Stimulated activated memory B cell treated with anti-CD40 and anti-IgM and Interleukin-4, amounts not matched to agents 10 μg/mL and 1 μg/mL and 100 μg/mL, for 72 hours (primary cell): Measurements from ENCODE around the gene PCTP.

ENCODE experiments used
- ATAC-seq: fragments of 150-1000 bp; cut with Tn5 transposase; 2 replicates; pipeline ENCODE4 v1.10.0; 2021
- H3K27ac Mint-ChIP-seq: one replicate; pipeline ENCODE4 v1.8.0; 2022; ENCODE audit warnings: mild to moderate bottlenecking, mixed read lengths
- H3K27me3 Mint-ChIP-seq: one replicate; pipeline ENCODE4 v1.8.0; 2022; ENCODE audit warnings: mixed read lengths
- H3K36me3 Mint-ChIP-seq: one replicate; pipeline ENCODE4 v1.8.0; 2022; ENCODE audit warnings: mixed read lengths
- H3K4me1 Mint-ChIP-seq: one replicate; pipeline ENCODE4 v1.8.0; 2022; ENCODE audit warnings: mixed read lengths
- H3K4me3 Mint-ChIP-seq: one replicate; pipeline ENCODE4 v1.8.0; 2022; ENCODE audit warnings: mild to moderate bottlenecking, moderate library complexity, mixed read lengths
- H3K9me3 Mint-ChIP-seq: one replicate; pipeline ENCODE4 v1.8.0; 2022; ENCODE audit warnings: mixed read lengths

Gene PCTP

DNA sequence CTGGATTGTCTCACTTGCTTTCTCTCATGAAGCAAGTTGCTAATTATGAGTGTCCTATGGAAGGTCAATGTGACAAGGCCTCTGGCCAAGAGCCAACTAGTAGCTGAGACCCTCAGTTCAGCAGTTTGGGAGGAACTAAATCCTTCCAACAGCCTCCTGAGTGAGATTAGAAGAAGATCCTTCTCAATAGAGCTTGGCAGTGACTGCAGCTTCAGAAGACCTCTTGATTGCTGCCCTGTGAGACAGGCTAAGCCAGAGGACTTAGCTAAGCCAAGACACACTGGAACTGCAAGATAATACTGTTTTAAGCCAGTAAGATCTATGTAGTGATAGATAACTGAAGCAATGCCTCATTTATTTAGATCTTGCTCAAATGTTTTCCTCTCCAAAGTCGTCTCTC is 34.3 kb downstream of the PCTP start:
- ATAC-seq = no peak
- Mint-ChIP-seq H3K27me3 (no peaks in the 10 kb centered on the region), H3K27ac (no peak overlapping the region), H3K4me1 (no peaks in the 10 kb centered on the region), H3K36me3 (no peaks in the 10 kb centered on the region), H3K4me3 (no peak overlapping the region), H3K9me3 (no peaks in the 10 kb centered on the region)

DNA sequence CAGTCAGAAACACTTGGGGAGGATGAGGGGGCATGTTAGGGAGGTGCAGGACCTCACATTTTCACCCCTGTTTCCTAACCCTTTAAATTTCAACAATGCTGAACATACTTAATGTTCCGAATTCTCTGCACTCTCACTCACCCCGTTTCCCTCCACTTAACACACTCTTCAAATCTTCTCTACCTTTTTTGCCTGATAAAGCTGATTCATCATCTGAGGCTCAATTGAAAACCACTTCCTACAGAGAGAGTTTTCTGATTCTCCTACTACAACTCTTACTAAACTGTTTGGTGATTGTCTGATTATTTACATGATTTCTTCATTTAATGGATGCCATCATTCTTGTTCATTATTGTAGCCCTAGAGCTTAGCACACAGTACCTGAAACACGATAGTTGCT is 42.4 kb downstream of the PCTP start:
- H3K4me1 Mint-ChIP-seq = no peaks in the 10 kb centered on the region
- no peaks in the 10 kb centered on the region for H3K27me3 Mint-ChIP-seq
- no peak overlapping the region for H3K27ac Mint-ChIP-seq
- H3K9me3 Mint-ChIP-seq = no peaks in the 10 kb centered on the region
- no peaks in the 10 kb centered on the region for H3K36me3 Mint-ChIP-seq
- no peak overlapping the region for H3K4me3 Mint-ChIP-seq
- ATAC-seq = no peak

DNA sequence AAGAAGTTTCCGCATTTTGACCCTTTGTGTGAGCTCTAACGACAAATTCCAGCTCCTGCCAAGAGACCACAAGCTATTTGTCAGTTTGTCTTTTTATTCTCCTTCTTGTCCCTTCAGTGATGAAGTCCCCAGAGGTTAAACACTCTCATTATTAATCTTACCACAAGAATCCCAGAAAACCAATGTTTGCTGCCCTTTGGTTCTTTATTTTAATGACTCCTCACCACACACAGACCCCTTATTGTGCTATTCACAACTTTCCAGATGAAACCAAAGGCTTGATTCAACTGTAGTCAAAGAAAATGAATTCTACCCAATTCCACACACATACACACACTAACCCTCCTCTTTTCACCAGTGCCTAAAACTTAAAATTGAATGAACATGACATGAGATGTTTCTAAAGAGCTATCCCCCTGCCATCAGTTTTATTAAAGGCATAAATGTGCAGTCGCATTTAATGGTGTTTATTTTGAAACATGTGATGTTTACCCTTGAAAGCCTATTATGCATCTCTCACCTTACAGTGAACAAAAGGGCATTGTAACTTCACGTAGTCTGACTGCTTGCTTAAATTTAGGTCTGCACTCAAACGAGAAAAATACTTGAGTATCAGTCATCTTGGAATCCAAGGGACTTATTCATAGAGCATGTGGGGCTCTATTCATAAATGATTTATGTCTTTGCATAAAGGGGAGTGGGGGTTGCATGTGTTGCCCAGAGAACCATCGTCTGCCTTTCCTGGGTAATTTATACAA is 44.1 kb downstream of the PCTP start:
- Mint-ChIP-seq H3K4me1 (no peaks in the 10 kb centered on the region), H3K4me3 (no peak overlapping the region), H3K36me3 (no peaks in the 10 kb centered on the region), H3K9me3 (peaks cover 2% of the 10 kb centered on the region), H3K27me3 (no peaks in the 10 kb centered on the region), H3K27ac (no peak overlapping the region)
- ATAC-seq = no peak

DNA sequence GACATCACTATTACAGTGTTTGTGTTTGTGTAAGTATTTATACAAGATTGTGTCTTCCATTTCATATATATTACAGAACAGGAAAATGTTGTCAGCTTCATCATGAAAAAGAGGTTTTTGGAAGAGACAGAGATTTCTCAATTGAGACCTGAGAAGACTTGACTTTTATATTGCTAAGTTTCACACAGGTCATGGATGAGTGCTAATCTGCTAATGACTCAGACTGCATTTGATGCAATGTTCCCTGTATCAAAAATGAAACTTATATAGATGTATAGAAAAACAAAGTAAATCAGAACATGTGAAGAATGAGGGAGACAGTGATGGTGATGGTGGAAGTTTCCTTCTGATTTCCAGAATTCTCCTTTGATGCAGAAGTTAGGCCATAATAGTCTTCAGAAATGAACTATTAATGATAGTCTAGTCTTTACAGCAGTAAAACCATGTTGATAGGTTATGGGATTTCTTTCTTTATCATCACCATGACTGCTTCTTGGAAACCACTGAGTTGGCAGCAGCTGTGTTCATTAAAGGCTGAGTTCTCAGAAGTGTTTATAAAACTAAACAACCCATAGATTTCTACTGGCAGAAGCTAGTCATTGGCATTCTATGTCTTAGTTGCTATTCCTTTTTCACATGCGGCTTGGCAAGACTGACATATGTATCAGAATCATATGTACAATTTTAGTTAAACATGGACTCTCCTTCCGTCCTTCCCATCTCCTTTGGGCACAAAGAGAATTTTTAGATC is 56.1 kb downstream of the PCTP start:
- Mint-ChIP-seq H3K4me3 (no peak overlapping the region), H3K36me3 (no peaks in the 10 kb centered on the region), H3K27me3 (no peaks in the 10 kb centered on the region), H3K4me1 (no peaks in the 10 kb centered on the region), H3K27ac (no peak overlapping the region), H3K9me3 (peaks cover 15% of the 10 kb centered on the region)
- no peak for ATAC-seq

DNA sequence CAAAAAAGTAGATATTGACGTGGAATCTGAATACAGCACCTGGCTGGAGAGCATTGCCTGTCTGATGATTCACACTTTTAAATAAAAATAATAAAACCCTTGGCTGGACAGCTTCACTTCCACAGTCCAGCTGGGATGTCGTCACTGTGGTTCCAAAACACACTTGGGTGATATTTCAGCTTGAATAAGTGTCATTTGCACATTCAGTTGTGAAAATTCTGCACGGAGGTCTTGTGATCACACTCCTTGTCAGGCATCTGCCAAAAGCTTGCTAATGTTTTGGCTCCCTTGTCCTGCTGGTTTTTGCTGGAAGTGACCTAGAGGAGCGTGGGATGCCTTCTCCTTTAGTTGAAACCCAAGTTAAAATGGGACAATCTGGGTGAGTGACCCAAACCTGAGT is 60.7 kb downstream of the PCTP start:
- Mint-ChIP-seq H3K27ac (no peak overlapping the region), H3K4me1 (no peaks in the 10 kb centered on the region), H3K4me3 (no peak overlapping the region), H3K27me3 (peaks cover 23% of the 10 kb centered on the region), H3K9me3 (no peaks in the 10 kb centered on the region), H3K36me3 (no peaks in the 10 kb centered on the region)
- no peak for ATAC-seq

DNA sequence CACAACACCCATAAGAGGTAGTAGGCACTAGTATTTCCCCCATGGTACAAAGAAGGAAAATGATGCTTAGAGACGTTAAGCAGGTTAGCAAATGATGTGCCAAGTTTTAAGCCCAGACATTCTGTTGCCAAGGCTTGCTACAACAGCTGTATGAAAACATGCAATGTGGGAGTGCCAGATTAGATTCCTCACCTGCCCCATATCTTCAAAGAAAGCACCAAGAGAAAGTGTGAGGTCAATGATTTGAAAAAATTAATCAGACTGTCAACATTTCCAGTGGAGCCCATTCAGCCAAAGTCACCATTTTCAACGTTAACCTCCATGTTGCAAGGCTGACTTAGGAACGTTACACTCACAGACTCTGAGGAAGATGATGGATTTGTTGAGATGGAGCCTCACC is 61.5 kb downstream of the PCTP start:
- no peak for ATAC-seq
- H3K27me3 Mint-ChIP-seq = peaks cover 23% of the 10 kb centered on the region

DNA sequence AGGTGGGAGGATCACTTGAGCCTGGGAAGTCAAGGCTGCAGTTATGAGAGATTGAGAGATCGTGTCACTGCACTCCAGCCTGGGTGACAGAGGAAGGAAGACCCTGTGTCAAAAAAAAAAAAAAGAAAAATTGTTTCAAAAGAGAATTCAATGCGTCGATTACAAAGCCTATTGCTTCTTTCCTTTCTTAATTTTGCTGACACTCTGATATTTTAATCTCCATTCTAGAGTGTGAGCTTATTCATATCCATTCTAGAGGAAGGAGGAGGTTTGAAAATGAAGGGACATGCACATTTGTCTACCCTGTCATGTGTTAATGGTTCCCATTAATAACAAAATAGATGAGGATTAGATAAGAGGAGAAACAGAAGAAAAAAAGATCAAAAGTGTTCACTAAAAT is 63.1 kb downstream of the PCTP start:
- no peak for ATAC-seq
- H3K36me3 Mint-ChIP-seq = no peaks in the 10 kb centered on the region
- peaks cover 23% of the 10 kb centered on the region for H3K27me3 Mint-ChIP-seq
- H3K4me1 Mint-ChIP-seq = no peaks in the 10 kb centered on the region
- H3K9me3 Mint-ChIP-seq = peaks cover 6% of the 10 kb centered on the region
- H3K27ac Mint-ChIP-seq = no peak overlapping the region
- no peak overlapping the region for H3K4me3 Mint-ChIP-seq

More for the DNA sequence above, 61.5 kb downstream of the PCTP start:
- Mint-ChIP-seq H3K9me3 (no peaks in the 10 kb centered on the region), H3K4me1 (no peaks in the 10 kb centered on the region), H3K36me3 (no peaks in the 10 kb centered on the region), H3K27ac (no peak overlapping the region), H3K4me3 (no peak overlapping the region)

DNA sequence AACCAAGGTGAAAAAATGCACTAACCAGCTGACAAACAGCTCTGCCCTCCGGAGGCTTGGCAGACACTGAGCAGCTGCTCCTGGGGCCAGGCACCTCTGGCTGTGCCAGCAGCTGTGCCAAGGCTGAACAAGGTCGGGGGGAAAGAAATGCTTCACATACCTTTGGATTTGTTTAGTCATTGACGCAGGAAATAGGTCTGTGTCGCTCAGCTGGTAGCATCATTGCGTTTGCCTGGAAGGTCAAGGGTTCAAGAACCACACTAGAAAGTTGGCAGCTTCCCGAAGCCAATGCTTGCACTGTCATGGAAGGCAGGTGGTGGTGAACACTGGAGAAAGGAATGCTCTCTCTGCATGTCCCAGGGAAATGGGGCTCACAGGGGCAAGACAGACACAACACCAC is 63.5 kb downstream of the PCTP start:
- no peak overlapping the region for H3K4me3 Mint-ChIP-seq
- no peak for ATAC-seq
- no peaks in the 10 kb centered on the region for H3K36me3 Mint-ChIP-seq
- peaks cover 23% of the 10 kb centered on the region for H3K27me3 Mint-ChIP-seq
- H3K4me1 Mint-ChIP-seq = no peaks in the 10 kb centered on the region
- no peak overlapping the region for H3K27ac Mint-ChIP-seq
- peaks cover 6% of the 10 kb centered on the region for H3K9me3 Mint-ChIP-seq

DNA sequence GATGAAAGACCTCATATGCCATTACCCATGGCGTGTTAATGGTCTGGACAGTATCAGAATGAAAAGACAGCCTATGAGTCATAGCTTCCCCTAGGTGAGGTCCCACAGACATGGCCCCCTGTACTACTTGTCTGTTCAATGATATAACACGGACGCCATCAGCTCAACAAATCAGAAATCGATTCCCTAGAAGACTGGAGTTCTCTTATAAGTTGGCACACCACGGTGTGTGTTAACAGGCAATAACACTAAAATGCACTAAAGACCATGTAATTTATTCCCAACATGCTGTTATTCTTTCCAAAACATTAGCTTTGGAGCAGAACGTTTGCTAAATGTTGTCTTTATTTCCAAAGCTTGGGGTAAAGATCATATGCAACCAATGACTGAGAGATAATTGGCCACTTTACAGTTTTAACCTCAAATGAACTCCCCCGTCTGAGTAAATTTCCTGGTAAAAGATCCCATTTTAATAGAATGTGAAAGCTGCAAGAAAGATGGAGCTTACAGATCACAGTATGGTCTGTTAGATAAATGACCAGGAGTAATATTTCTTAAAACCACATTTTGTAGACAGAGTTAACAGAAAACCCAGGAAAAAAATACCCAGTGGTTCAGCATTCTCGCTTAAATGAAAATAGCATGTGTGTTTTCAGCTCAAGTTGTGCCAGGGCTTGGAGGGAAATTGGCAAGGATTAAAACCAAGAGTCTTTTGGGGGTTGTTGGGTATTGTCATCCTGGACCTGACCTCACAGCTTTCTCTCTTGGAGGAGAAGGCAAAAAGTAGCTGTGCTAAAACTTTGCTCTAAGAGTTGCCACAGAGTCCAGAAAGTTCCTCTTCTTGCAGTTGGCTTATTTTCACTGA is 65.9 kb downstream of the PCTP start:
- H3K4me3 Mint-ChIP-seq = no peak overlapping the region
- H3K27me3 Mint-ChIP-seq = peaks cover 23% of the 10 kb centered on the region
- H3K9me3 Mint-ChIP-seq = peaks cover 9% of the 10 kb centered on the region
- H3K36me3 Mint-ChIP-seq = no peaks in the 10 kb centered on the region
- no peak overlapping the region for H3K27ac Mint-ChIP-seq
- ATAC-seq = no peak
- no peaks in the 10 kb centered on the region for H3K4me1 Mint-ChIP-seq

DNA sequence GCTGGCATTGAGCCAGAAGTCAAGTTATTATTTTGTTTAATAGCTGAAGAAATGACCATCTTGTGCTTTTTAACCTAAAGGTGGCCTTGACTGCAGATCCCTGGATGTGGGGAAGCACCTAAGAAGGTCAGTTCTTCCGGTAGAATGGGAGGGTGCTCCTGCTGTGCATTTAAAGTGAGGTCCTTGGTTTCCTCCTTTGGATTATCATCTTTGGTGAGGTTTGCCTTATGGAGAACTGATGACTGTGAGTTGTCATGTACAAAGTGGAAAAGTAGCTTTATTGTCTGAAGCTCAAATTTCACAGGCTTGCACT is 66.5 kb downstream of the PCTP start:
- H3K27me3 Mint-ChIP-seq = peaks cover 21% of the 10 kb centered on the region
- H3K4me1 Mint-ChIP-seq = no peaks in the 10 kb centered on the region
- peaks cover 9% of the 10 kb centered on the region for H3K9me3 Mint-ChIP-seq
- no peaks in the 10 kb centered on the region for H3K36me3 Mint-ChIP-seq
- no peak for ATAC-seq
- no peak overlapping the region for H3K27ac Mint-ChIP-seq
- no peak overlapping the region for H3K4me3 Mint-ChIP-seq

DNA sequence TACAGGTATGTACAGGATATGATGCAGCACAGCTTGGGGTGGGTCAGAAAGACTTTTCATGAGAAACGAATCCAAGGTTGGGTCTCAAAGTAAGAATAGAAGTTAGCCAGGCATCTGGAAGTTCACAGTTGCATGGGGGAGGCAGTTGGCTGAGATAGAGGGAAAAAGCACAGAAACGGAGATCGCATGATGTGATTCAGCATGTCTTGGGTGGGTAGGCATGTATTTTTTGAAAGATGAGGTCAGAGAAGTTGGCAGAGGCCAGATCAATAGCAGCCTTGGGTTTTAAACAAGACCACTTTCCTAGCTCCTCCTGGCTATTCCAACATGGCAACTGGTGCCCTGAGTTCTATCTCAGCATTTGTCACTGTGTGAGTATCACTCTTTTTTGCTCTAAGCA is 67.2 kb downstream of the PCTP start:
- Mint-ChIP-seq H3K4me1 (no peaks in the 10 kb centered on the region), H3K4me3 (no peak overlapping the region), H3K27ac (no peak overlapping the region), H3K36me3 (no peaks in the 10 kb centered on the region), H3K9me3 (peaks cover 9% of the 10 kb centered on the region), H3K27me3 (peaks cover 15% of the 10 kb centered on the region)
- ATAC-seq = no peak

DNA sequence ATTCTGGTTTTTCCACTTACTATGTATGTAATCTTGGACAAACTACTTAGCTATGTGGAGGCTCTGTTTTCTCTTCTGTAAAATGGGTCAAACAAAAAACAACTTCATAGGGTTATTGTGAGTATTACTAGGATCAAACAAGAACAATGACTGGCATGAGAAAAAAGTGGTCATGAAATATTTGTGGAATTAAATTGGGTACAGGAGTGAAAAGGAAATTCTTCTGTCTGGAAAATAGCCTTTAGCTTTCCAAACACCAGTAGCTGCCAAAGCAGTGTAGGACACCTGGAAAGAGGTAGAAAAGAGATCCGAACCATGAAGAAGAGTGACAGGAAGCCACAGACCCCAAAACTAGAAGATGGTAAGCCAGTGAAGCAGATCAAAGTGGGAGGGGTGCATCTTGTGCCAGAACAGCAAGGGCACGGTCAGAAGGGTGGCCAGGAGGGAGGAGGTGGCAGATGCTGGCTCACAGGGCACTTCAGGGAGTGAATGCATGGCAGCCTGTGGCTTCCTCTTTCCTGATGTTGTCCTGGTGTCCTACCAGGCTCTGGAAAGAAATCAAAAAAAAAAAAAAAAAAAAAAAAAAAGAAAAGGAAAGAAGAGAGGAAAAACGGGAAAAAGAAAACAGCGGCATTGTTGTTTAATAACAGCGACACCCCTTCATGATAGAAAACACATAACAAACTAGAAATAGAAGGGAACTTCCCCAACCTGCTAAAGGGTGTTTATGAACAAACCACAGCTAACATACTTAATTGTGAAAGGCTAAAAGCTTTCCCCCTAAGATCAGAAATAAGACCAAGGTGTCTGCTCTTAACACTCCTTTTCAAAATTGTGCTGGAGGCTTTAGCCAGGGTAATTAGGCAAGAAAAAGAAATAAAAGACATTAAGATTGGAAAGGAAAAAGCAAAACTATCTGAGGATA is 67.9 kb downstream of the PCTP start:
- Mint-ChIP-seq H3K27me3 (peaks cover 8% of the 10 kb centered on the region), H3K4me3 (no peak overlapping the region), H3K4me1 (no peaks in the 10 kb centered on the region), H3K36me3 (no peaks in the 10 kb centered on the region), H3K27ac (no peak overlapping the region), H3K9me3 (peaks cover 9% of the 10 kb centered on the region)
- ATAC-seq = no peak

DNA sequence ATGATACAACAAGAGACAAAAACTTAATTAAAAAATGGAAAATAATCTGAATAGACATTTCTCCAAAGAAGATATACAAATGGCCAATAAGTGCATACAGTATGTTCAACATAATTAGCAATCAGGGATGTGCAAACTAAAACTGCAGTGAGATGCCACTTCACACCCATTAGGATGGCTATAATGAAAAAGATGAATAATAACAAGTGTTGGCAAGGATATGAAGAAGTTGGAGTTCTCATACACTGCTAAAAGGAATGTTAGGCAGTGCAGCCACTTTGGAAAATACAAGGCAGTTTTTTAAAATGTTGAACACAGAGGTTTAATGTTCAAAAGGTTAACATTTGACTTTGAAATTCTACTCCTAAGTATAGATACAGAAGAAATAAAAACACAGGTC is 69.8 kb downstream of the PCTP start:
- Mint-ChIP-seq H3K4me1 (no peaks in the 10 kb centered on the region), H3K27ac (no peak overlapping the region), H3K36me3 (no peaks in the 10 kb centered on the region), H3K9me3 (peaks cover 9% of the 10 kb centered on the region), H3K27me3 (no peaks in the 10 kb centered on the region), H3K4me3 (no peak overlapping the region)
- no peak for ATAC-seq

DNA sequence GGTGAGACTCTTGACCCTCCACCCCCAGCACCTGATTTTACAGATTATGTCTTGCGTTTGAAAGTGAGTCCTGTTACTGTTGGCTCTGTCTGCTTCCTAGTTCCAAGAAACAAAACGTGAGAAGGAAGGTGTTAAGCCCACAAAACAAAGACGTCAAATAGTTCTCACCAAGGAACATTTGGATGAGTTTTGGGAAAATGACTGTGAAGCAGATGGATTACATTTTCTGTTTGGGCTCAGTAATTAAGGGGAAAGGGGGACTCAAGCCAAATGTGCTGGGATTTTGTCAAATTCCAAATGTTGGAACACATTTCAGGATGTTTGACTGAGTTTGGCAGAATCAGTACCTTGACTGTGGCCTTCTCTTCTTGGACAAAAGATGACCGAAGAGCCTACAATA is 71.2 kb downstream of the PCTP start:
- peaks cover 9% of the 10 kb centered on the region for H3K9me3 Mint-ChIP-seq
- no peaks in the 10 kb centered on the region for H3K4me1 Mint-ChIP-seq
- no peak for ATAC-seq
- H3K36me3 Mint-ChIP-seq = no peaks in the 10 kb centered on the region
- no peaks in the 10 kb centered on the region for H3K27me3 Mint-ChIP-seq
- no peak overlapping the region for H3K27ac Mint-ChIP-seq
- no peak overlapping the region for H3K4me3 Mint-ChIP-seq

DNA sequence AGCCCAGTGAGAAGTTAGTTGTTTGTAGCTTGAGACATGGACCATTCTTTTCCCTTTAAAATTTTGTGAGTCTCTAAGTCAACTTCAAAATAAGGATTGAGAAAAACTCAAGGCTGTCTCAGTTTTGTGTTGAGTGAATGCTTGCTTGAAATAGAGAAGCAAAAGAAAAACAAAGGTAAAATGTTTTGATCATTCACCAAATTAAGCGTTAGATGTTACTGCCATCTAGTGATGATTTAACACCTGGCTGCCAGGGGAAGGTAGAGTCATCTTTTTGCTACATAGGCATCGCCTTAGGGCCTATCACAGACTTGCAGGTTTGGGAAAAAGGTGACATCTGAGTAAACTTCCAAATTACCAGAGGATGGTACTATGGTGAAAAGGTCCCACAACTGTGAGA is 74.4 kb downstream of the PCTP start:
- Mint-ChIP-seq H3K27me3 (no peaks in the 10 kb centered on the region), H3K27ac (no peak overlapping the region)
- ATAC-seq = no peak

More for the DNA sequence above, 74.4 kb downstream of the PCTP start:
- Mint-ChIP-seq H3K4me3 (no peak overlapping the region), H3K9me3 (peaks cover 3% of the 10 kb centered on the region), H3K36me3 (no peaks in the 10 kb centered on the region), H3K4me1 (no peaks in the 10 kb centered on the region)
